Fibroblast of lung (primary cell): Measurements from ENCODE around the gene DUSP1.

Experiments
- EZH2 ChIP-seq: IDR thresholded peaks from 2 replicates; pipeline ENCODE4 v1.5.1; 2012; ENCODE audit warnings: low read length, control low read depth, mild to moderate bottlenecking; ENCODE audit errors: missing control alignments
- TF ChIP-seq, protein P1 (sequence below), 2 donors: IDR thresholded peaks in 1 of 2; conservative IDR thresholded peaks in 1 of 2; 1 replicate in 1 of 2; 2 replicates in 1 of 2; pipeline ENCODE4 v1.5.1; 2011 to 2012; ENCODE audit warnings: low read length in 2 of 2, control low read depth in 1 of 2, inconsistent platforms in 1 of 2, low read depth in 1 of 2, mild to moderate bottlenecking in 1 of 2

DNA sequence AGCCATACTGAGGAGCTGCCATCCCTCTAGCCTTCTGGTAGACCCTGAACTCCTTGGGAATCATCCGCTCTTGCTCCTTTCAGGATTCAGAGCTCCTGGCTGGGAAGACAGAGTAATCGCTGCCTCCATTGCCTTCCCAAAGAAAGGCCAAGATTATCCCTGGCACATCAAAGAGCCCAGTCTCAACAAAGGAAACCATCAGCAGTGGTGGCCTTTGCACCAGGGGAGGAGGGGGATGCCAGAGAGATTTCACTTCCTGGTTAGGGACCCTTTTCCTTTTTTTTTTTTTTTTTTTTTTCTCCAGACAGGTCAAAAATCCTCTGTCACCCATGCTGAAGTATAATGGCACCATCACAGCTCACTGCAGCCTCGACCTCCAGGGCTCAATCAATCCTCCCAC, 47.1 kb upstream of the DUSP1 start:
- TF ChIP-seq, protein P1, sequence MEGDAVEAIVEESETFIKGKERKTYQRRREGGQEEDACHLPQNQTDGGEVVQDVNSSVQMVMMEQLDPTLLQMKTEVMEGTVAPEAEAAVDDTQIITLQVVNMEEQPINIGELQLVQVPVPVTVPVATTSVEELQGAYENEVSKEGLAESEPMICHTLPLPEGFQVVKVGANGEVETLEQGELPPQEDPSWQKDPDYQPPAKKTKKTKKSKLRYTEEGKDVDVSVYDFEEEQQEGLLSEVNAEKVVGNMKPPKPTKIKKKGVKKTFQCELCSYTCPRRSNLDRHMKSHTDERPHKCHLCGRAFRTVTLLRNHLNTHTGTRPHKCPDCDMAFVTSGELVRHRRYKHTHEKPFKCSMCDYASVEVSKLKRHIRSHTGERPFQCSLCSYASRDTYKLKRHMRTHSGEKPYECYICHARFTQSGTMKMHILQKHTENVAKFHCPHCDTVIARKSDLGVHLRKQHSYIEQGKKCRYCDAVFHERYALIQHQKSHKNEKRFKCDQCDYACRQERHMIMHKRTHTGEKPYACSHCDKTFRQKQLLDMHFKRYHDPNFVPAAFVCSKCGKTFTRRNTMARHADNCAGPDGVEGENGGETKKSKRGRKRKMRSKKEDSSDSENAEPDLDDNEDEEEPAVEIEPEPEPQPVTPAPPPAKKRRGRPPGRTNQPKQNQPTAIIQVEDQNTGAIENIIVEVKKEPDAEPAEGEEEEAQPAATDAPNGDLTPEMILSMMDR (conservative IDR thresholded peaks at IDR 0.05 in 1 of 2, IDR thresholded peaks at IDR 0.05 in 1 of 2; ENCODE audit: low read depth in 1 of 2, low read length in 2 of 2): no peak
- no peak for TF ChIP-seq EZH2
